ENCODE measurements around the gene CNTN2.

Gene CNTN2

DNA sequence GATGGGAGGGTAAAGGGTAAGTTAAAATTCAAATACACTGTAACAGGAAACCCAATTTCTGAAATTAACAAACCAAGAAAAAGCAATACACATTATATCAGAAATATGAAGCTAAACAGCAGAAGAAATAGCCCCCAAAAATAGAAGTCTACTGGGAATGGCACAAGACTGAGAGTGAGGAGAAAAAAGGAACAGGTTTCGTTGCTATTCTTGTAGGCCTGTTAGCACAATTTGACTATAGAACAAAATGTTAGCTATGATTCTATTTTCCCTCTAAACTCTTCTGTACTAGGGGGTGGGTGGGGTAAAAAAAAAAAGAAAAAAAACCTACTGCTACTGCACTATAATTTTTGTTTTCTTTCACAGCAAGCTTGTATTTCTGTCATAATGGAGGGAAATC lies 66.3 kb downstream of the CNTN2 start:
- H3K79me2 ChIP-seq (ENCODE audit: insufficient read depth, low read depth): peaks cover 7% of the 10 kb centered on the region; the same call in 1 of the 2 replicates
- H3K4me2 ChIP-seq: no peak overlapping the region
- H4K20me1 ChIP-seq (ENCODE audit: insufficient read depth): no peaks in the 10 kb centered on the region
- H3K36me3 ChIP-seq (ENCODE audit: insufficient read depth): peaks cover 11% of the 10 kb centered on the region; the same call in 1 of the 2 replicates
- H3K27ac ChIP-seq: no peak overlapping the region
- H3K4me3 ChIP-seq (IDR thresholded peaks at IDR 0.05; ENCODE audit: insufficient read depth, low read depth, low read length): no peak overlapping the region
- TF ChIP-seq CTCF (conservative IDR thresholded peaks at IDR 0.05; ENCODE audit: low read depth, low read length): no peak
- H2AFZ ChIP-seq (ENCODE audit: low read depth): no peak overlapping the region
- no peak overlapping the region for H3K9ac ChIP-seq
- no peaks in the 10 kb centered on the region for H3K27me3 ChIP-seq (ENCODE audit: insufficient read depth, low read depth)
- H3K4me1 ChIP-seq (ENCODE audit: low read depth, poor library complexity, severe bottlenecking): peaks cover 5% of the 10 kb centered on the region

- Histone ChIP-seq H3K36me3 (ENCODE audit: insufficient read depth) (peaks cover 13% of the 10 kb centered on the region; the same call in 1 of the 2 replicates), H2AFZ (ENCODE audit: low read depth) (no peak overlapping the region), H3K4me3 (IDR thresholded peaks at IDR 0.05; ENCODE audit: insufficient read depth, low read depth, low read length) (no peak overlapping the region), H3K27me3 (ENCODE audit: insufficient read depth, low read depth) (no peaks in the 10 kb centered on the region), H3K27ac (no peak overlapping the region), H3K79me2 (ENCODE audit: insufficient read depth, low read depth) (peaks cover 7% of the 10 kb centered on the region; the same call in 1 of the 2 replicates), H3K4me1 (ENCODE audit: low read depth, poor library complexity, severe bottlenecking) (peaks cover 5% of the 10 kb centered on the region), H3K9ac (no peak overlapping the region), H3K4me2 (no peak overlapping the region), H4K20me1 (ENCODE audit: insufficient read depth) (no peaks in the 10 kb centered on the region)
- no peak for TF ChIP-seq CTCF (conservative IDR thresholded peaks at IDR 0.05; ENCODE audit: low read depth, low read length)
Measured at GRCh38 chr1:205109711-205110110, 66.7 kb downstream of the CNTN2 start.

GRCh38 chr1:205111354-205111753 lies 68.3 kb downstream of the CNTN2 start:
- Histone ChIP-seq H2AFZ (ENCODE audit: low read depth) (no peak overlapping the region), H3K4me3 (IDR thresholded peaks at IDR 0.05; ENCODE audit: insufficient read depth, low read depth, low read length) (no peak overlapping the region), H3K9ac (no peak overlapping the region), H3K27me3 (ENCODE audit: insufficient read depth, low read depth) (no peaks in the 10 kb centered on the region), H3K79me2 (ENCODE audit: insufficient read depth, low read depth) (peaks cover 2% of the 10 kb centered on the region; the same call in 1 of the 2 replicates), H4K20me1 (ENCODE audit: insufficient read depth) (no peaks in the 10 kb centered on the region), H3K27ac (no peak overlapping the region), H3K4me2 (no peak overlapping the region), H3K4me1 (ENCODE audit: low read depth, poor library complexity, severe bottlenecking) (peaks cover 5% of the 10 kb centered on the region), H3K36me3 (ENCODE audit: insufficient read depth) (peaks cover 13% of the 10 kb centered on the region; the same call in 1 of the 2 replicates)
- TF ChIP-seq CTCF (conservative IDR thresholded peaks at IDR 0.05; ENCODE audit: low read depth, low read length): no peak

DNA sequence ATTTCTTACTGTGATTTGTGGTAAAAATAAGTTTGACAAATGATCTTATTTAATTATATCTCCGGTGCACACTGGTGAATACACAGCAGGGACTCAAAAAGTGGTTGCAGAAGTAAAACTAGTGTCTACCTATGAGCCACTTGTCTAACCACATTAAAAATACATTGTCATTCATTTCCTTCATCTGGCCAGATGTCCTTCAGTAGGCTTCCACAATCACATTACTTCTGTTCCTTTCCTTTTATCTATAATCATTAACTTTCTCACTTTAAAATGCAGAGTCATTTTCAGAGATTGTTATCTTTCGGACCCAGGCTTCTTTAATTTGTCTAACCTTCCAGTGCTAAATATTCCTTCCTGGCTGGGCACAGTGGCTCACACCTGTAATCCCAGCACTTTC lies 75.7 kb downstream of the CNTN2 start:
- H3K4me3 ChIP-seq (IDR thresholded peaks at IDR 0.05; ENCODE audit: insufficient read depth, low read depth, low read length): no peak overlapping the region
- TF ChIP-seq CTCF (conservative IDR thresholded peaks at IDR 0.05; ENCODE audit: low read depth, low read length): no peak
- no peak overlapping the region for H2AFZ ChIP-seq (ENCODE audit: low read depth)
- no peak overlapping the region for H3K9ac ChIP-seq
- H3K4me1 ChIP-seq (ENCODE audit: low read depth, poor library complexity, severe bottlenecking): peaks cover 36% of the 10 kb centered on the region
- peaks cover 50% of the 10 kb centered on the region for H3K79me2 ChIP-seq (ENCODE audit: insufficient read depth, low read depth)
- no peaks in the 10 kb centered on the region for H4K20me1 ChIP-seq (ENCODE audit: insufficient read depth)
- no peak overlapping the region for H3K4me2 ChIP-seq
- no peak overlapping the region for H3K27ac ChIP-seq
- H3K27me3 ChIP-seq (ENCODE audit: insufficient read depth, low read depth): no peaks in the 10 kb centered on the region
- peaks cover 9% of the 10 kb centered on the region; the same call in 1 of the 2 replicates for H3K36me3 ChIP-seq (ENCODE audit: insufficient read depth)
